WTC11 (cell line): ENCODE measurements around the gene PARL. TPM values are rescaled to one million over a fixed set of nuclear protein-coding genes. Genes with fewer than 3 reads are reported as not detected.

ENCODE experiments used
- CBFB ChIP-seq: sonication (generic); formaldehyde crosslinking; IDR thresholded peaks from 2 replicates; pipeline ENCODE4 v1.8.1; 2022; ENCODE audit warnings: mild to moderate bottlenecking, low read depth, missing genetic modification reagents
- CREB1 ChIP-seq: sonication (generic); formaldehyde crosslinking; IDR thresholded peaks from 2 replicates; pipeline ENCODE4 v1.8.0; 2023; ENCODE audit warnings: mild to moderate bottlenecking, missing genetic modification reagents
- ELF4 ChIP-seq: sonication (generic); formaldehyde crosslinking; IDR thresholded peaks from 2 replicates; pipeline ENCODE4 v1.8.1; 2022; ENCODE audit warnings: low read depth, mild to moderate bottlenecking, moderate library complexity, missing genetic modification reagents
- FOXJ3 ChIP-seq: sonication (generic); formaldehyde crosslinking; IDR thresholded peaks from 2 replicates; pipeline ENCODE4 v1.9.0; 2021; ENCODE audit warnings: missing genetic modification reagents, mild to moderate bottlenecking, borderline replicate concordance
- FOXK1 ChIP-seq: sonication (generic); formaldehyde crosslinking; IDR thresholded peaks from 2 replicates; pipeline ENCODE4 v1.8.0; 2022; ENCODE audit warnings: mild to moderate bottlenecking, moderate library complexity, missing genetic modification reagents
- FOXP1 ChIP-seq: sonication (generic); formaldehyde crosslinking; IDR thresholded peaks from 2 replicates; pipeline ENCODE4 v1.8.0; 2022; ENCODE audit warnings: missing genetic modification reagents, mild to moderate bottlenecking, moderate library complexity, borderline replicate concordance
- GABPB1 ChIP-seq: sonication (generic); formaldehyde crosslinking; IDR thresholded peaks from 2 replicates; pipeline ENCODE4 v1.8.1; 2023; ENCODE audit warnings: mild to moderate bottlenecking, missing genetic modification reagents
- GRHL2 ChIP-seq: fragments of 250-450 bp; sonication (Bioruptor Pico); IDR thresholded peaks from 2 replicates; pipeline ENCODE4 v1.8.0; 2022; ENCODE audit warnings: mild to moderate bottlenecking, moderate library complexity; ENCODE audit not compliant: insufficient replicate concordance, severe bottlenecking
- JAZF1 ChIP-seq: fragments of 250-450 bp; sonication (Bioruptor Pico); IDR thresholded peaks from 2 replicates; pipeline ENCODE4 v1.9.0; 2021; ENCODE audit warnings: moderate library complexity, mild to moderate bottlenecking, inconsistent platforms
- JUN ChIP-seq: sonication (generic); formaldehyde crosslinking; IDR thresholded peaks from 2 replicates; pipeline ENCODE4 v1.8.0; 2023; ENCODE audit warnings: mild to moderate bottlenecking, missing genetic modification reagents
- KAT7 ChIP-seq: sonication (generic); formaldehyde crosslinking; IDR thresholded peaks from 2 replicates; pipeline ENCODE4 v1.8.1; 2023; ENCODE audit warnings: missing genetic modification reagents, mild to moderate bottlenecking, borderline replicate concordance
- MXD4 ChIP-seq: fragments of 250-450 bp; sonication (Bioruptor Pico); IDR thresholded peaks from 2 replicates; pipeline ENCODE4 v1.8.0; 2021; ENCODE audit warnings: mild to moderate bottlenecking, moderate library complexity, borderline replicate concordance
- NR2C2 ChIP-seq: sonication (generic); formaldehyde crosslinking; IDR thresholded peaks from 2 replicates; pipeline ENCODE4 v1.8.0; 2022; ENCODE audit warnings: mild to moderate bottlenecking, missing genetic modification reagents
- NR3C1 ChIP-seq: sonication (generic); formaldehyde crosslinking; conservative IDR thresholded peaks from 2 replicates; pipeline ENCODE4 v1.8.1; 2023; ENCODE audit warnings: low read depth, mild to moderate bottlenecking, missing genetic modification reagents
- RELA ChIP-seq: sonication (generic); formaldehyde crosslinking; IDR thresholded peaks from 2 replicates; pipeline ENCODE4 v1.8.1; 2022; ENCODE audit warnings: missing genetic modification reagents, mild to moderate bottlenecking, borderline replicate concordance
- RORB ChIP-seq: fragments of 250-450 bp; sonication (Bioruptor Pico); IDR thresholded peaks from 2 replicates; pipeline ENCODE4 v1.9.0; 2021; ENCODE audit warnings: mild to moderate bottlenecking
- SOX15 ChIP-seq: fragments of 250-450 bp; sonication (Bioruptor Pico); IDR thresholded peaks from 2 replicates; pipeline ENCODE4 v1.9.0; 2021; ENCODE audit warnings: mild to moderate bottlenecking
- TCF7 ChIP-seq: sonication (generic); formaldehyde crosslinking; IDR thresholded peaks from 2 replicates; pipeline ENCODE4 v1.8.0; 2022; ENCODE audit warnings: mild to moderate bottlenecking, low read depth, missing genetic modification reagents, moderate library complexity
- TEAD4 ChIP-seq: sonication (generic); formaldehyde crosslinking; IDR thresholded peaks from 2 replicates; pipeline ENCODE4 v1.8.0; 2022; ENCODE audit warnings: mild to moderate bottlenecking, missing genetic modification reagents
- ZBTB21 ChIP-seq: sonication (generic); formaldehyde crosslinking; IDR thresholded peaks from 2 replicates; pipeline ENCODE4 v1.8.1; 2023; ENCODE audit warnings: mild to moderate bottlenecking, missing genetic modification reagents, borderline replicate concordance
- ZNF263 ChIP-seq: sonication (generic); formaldehyde crosslinking; IDR thresholded peaks from 2 replicates; pipeline ENCODE4 v1.8.1; 2022; ENCODE audit warnings: low read depth, mild to moderate bottlenecking, moderate library complexity, missing genetic modification reagents
- ZNF396 ChIP-seq: fragments of 250-450 bp; sonication (Bioruptor Pico); IDR thresholded peaks from 2 replicates; pipeline ENCODE4 v1.8.0; 2021; ENCODE audit warnings: mild to moderate bottlenecking, moderate library complexity, borderline replicate concordance
- total RNA-seq: library from RNA; stranded (reverse); gene quantifications from 3 replicates; pipeline ENCODE4 v1.2.3, GENCODE V29; 2021
- TF ChIP-seq, protein P1 (sequence below): sonication (generic); formaldehyde crosslinking; IDR thresholded peaks from 2 replicates; pipeline ENCODE4 v1.8.1; 2022; ENCODE audit warnings: missing genetic modification reagents, borderline replicate concordance
- TF ChIP-seq, protein P2 (sequence below): sonication (generic); formaldehyde crosslinking; IDR thresholded peaks from 2 replicates; pipeline ENCODE4 v1.8.0; 2023; ENCODE audit warnings: missing genetic modification reagents, mild to moderate bottlenecking, borderline replicate concordance
- TF ChIP-seq, protein P3 (sequence below): fragments of 250-450 bp; sonication (Bioruptor Pico); IDR thresholded peaks from 2 replicates; pipeline ENCODE4 v1.9.0; 2021; ENCODE audit warnings: moderate library complexity, mild to moderate bottlenecking, inconsistent platforms, borderline replicate concordance
- TF ChIP-seq, protein P4 (sequence below): fragments of 250-450 bp; sonication (Bioruptor Pico); IDR thresholded peaks from 2 replicates; pipeline ENCODE4 v1.8.0; 2021; ENCODE audit warnings: mild to moderate bottlenecking
- TF ChIP-seq, protein P5 (sequence below): sonication (generic); formaldehyde crosslinking; IDR thresholded peaks from 2 replicates; pipeline ENCODE4 v1.8.0; 2023; ENCODE audit warnings: missing genetic modification reagents
- TF ChIP-seq, protein P6 (sequence below): fragments of 250-450 bp; sonication (Bioruptor Pico); IDR thresholded peaks from 2 replicates; pipeline ENCODE4 v1.9.0; 2021; ENCODE audit warnings: mild to moderate bottlenecking

PARL gene
- total RNA-seq, 1 experiment from 2014 or later: 93.5 TPM

DNA sequence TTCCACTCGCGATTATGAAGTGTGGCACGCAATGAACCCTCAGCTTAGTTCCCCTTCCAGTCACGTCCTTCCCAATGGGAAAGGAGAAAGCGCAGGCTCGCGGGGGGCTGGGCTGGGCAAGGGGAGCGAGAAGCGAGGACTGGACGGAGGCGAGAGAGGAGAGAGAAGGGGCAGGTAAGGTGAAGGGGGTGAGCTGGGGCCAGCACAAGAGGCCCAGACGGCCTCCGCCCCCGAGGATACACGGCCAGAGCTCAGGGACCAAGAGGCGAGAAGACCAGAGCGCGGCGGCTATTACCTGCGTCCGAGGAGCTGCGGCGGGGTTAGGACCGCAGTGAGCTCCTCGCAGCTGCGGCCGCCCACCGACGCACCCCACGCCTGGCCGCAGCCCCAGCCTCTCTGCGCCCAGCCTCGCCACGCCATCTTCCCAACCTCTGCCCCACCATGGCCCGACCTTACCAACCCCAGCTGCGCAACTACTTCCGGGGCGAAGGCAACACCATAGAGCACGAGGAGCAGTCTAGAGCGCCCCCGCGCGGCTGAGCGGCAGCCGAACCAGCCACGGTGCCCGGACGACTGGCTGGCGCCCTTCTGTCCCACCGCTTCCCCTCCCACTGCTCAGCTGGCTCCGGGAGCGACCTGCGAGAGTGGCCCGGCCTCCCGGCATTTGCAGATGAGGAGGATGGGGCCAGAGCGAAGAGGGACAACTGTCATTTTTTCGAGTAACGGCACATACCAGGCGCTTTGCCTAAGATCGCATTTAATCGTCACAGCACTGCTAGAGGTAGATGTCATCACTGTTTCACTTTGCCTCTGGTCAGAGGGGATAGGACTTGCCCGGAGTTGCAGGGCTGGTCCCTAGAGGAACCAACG is at the start of gene PARL (continued):
- TF ChIP-seq FOXP1 (CRISPR knock-in tag) (peak; percentile 95), KAT7 (CRISPR knock-in tag) (0 out of 2 replicates have a peak, but pooled peaks have one; percentile 43), FOXJ3 (CRISPR knock-in tag) (no peak), NR2C2 (peak; percentile 100), RELA (0 out of 2 replicates have a peak, but pooled peaks have one; percentile 26), CBFB (CRISPR knock-in tag) (peak; percentile 93; the same call in 1 of the 2 replicates), ZBTB21 (CRISPR knock-in tag) (peak; percentile 93), GABPB1 (peak; percentile 97), GRHL2 (no peak), TEAD4 (CRISPR knock-in tag) (no peak), ZNF396 (no peak), TCF7 (no peak), MXD4 (no peak), ELF4 (CRISPR knock-in tag) (no peak), RORB (CRISPR knock-in tag) (no peak), SOX15 (no peak), CREB1 (0 out of 2 replicates have a peak, but pooled peaks have one; percentile 74), NR3C1 (CRISPR knock-in tag) (peak; percentile 88; the same call in 1 of the 2 replicates), FOXK1 (CRISPR knock-in tag) (peak; percentile 99), JAZF1 (CRISPR knock-in tag) (no peak), ZNF263 (CRISPR knock-in tag) (no peak), JUN (no peak)
- TF ChIP-seq, protein P1, sequence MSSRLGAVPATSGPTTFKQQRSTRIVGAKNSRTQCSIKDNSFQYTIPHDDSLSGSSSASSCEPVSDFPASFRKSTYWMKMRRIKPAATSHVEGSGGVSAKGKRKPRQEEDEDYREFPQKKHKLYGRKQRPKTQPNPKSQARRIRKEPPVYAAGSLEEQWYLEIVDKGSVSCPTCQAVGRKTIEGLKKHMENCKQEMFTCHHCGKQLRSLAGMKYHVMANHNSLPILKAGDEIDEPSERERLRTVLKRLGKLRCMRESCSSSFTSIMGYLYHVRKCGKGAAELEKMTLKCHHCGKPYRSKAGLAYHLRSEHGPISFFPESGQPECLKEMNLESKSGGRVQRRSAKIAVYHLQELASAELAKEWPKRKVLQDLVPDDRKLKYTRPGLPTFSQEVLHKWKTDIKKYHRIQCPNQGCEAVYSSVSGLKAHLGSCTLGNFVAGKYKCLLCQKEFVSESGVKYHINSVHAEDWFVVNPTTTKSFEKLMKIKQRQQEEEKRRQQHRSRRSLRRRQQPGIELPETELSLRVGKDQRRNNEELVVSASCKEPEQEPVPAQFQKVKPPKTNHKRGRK: no peak
- TF ChIP-seq, protein P2, sequence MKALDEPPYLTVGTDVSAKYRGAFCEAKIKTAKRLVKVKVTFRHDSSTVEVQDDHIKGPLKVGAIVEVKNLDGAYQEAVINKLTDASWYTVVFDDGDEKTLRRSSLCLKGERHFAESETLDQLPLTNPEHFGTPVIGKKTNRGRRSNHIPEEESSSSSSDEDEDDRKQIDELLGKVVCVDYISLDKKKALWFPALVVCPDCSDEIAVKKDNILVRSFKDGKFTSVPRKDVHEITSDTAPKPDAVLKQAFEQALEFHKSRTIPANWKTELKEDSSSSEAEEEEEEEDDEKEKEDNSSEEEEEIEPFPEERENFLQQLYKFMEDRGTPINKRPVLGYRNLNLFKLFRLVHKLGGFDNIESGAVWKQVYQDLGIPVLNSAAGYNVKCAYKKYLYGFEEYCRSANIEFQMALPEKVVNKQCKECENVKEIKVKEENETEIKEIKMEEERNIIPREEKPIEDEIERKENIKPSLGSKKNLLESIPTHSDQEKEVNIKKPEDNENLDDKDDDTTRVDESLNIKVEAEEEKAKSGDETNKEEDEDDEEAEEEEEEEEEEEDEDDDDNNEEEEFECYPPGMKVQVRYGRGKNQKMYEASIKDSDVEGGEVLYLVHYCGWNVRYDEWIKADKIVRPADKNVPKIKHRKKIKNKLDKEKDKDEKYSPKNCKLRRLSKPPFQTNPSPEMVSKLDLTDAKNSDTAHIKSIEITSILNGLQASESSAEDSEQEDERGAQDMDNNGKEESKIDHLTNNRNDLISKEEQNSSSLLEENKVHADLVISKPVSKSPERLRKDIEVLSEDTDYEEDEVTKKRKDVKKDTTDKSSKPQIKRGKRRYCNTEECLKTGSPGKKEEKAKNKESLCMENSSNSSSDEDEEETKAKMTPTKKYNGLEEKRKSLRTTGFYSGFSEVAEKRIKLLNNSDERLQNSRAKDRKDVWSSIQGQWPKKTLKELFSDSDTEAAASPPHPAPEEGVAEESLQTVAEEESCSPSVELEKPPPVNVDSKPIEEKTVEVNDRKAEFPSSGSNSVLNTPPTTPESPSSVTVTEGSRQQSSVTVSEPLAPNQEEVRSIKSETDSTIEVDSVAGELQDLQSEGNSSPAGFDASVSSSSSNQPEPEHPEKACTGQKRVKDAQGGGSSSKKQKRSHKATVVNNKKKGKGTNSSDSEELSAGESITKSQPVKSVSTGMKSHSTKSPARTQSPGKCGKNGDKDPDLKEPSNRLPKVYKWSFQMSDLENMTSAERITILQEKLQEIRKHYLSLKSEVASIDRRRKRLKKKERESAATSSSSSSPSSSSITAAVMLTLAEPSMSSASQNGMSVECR (CRISPR knock-in tag): peak; percentile 78
- TF ChIP-seq, protein P3, sequence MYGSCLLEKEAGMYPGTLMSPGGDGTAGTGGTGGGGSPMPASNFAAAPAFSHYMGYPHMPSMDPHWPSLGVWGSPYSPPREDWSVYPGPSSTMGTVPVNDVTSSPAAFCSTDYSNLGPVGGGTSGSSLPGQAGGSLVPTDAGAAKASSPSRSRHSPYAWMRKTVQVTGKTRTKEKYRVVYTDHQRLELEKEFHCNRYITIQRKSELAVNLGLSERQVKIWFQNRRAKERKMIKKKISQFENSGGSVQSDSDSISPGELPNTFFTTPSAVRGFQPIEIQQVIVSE (CRISPR knock-in tag): no peak
- TF ChIP-seq, protein P4, sequence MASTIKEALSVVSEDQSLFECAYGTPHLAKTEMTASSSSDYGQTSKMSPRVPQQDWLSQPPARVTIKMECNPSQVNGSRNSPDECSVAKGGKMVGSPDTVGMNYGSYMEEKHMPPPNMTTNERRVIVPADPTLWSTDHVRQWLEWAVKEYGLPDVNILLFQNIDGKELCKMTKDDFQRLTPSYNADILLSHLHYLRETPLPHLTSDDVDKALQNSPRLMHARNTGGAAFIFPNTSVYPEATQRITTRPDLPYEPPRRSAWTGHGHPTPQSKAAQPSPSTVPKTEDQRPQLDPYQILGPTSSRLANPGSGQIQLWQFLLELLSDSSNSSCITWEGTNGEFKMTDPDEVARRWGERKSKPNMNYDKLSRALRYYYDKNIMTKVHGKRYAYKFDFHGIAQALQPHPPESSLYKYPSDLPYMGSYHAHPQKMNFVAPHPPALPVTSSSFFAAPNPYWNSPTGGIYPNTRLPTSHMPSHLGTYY (CRISPR knock-in tag): no peak
- TF ChIP-seq, protein P5, sequence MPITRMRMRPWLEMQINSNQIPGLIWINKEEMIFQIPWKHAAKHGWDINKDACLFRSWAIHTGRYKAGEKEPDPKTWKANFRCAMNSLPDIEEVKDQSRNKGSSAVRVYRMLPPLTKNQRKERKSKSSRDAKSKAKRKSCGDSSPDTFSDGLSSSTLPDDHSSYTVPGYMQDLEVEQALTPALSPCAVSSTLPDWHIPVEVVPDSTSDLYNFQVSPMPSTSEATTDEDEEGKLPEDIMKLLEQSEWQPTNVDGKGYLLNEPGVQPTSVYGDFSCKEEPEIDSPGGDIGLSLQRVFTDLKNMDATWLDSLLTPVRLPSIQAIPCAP (CRISPR knock-in tag): peak; percentile 71; the same call in 1 of the 2 replicates
- TF ChIP-seq, protein P6, sequence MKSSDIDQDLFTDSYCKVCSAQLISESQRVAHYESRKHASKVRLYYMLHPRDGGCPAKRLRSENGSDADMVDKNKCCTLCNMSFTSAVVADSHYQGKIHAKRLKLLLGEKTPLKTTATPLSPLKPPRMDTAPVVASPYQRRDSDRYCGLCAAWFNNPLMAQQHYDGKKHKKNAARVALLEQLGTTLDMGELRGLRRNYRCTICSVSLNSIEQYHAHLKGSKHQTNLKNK (CRISPR knock-in tag): no peak
